B cell (primary cell): ENCODE data around the gene LAMC3. TPM values are rescaled to one million over a fixed set of nuclear protein-coding genes. Genes with fewer than 3 reads are reported as not detected.

ENCODE experiments used
- ATAC-seq: fragments of 200-7000 bp; cut with Tn5 transposase; one replicate; pipeline ENCODE4 v1.10.0; 2021; ENCODE audit warnings: low read depth, mild to moderate bottlenecking, moderate number of reproducible peaks, moderate library complexity
- CTCF ChIA-PET: fragments of 350-600 bp; sonication (Branson Sonifier 250); formaldehyde crosslinking; loops from one replicate; lab custom pipeline; 2021; ENCODE audit warnings: antibody characterized with exemption, inconsistent platforms; lab: Charles Lee
- POLR2A ChIA-PET: fragments of 350-600 bp; sonication (Branson Sonifier 250); formaldehyde crosslinking; loops from one replicate; lab custom pipeline; 2021; ENCODE audit warnings: antibody characterized with exemption; lab: Charles Lee
- DNase-seq: peaks from one replicate; pipeline ENCODE4 v3.0.0; 2013
- H2AFZ ChIP-seq: 2 replicates; pipeline ENCODE4 v1.6.1; 2012; ENCODE audit warnings: mild to moderate bottlenecking, low read depth, low read length; ENCODE audit not compliant: insufficient read depth, poor library complexity, severe bottlenecking
- H3K27ac ChIP-seq, 2 donors: 1 replicate in 1 of 2; 2 replicates in 1 of 2; pipeline ENCODE4 v1.5.1; 2012 to 2013; ENCODE audit warnings: low read length in 2 of 2, mild to moderate bottlenecking in 2 of 2, moderate library complexity in 1 of 2
- H3K27me3 ChIP-seq, 4 experiments: fragments of 200-600 bp in 1 of 4; sonication (generic) in 1 of 4; replicated peaks in 1 of 4; 1 replicate in 2 of 4; 2 replicates in 2 of 4; pipeline versions ENCODE4 v1.6.1 to v1.7.0; 2013 to 2016; ENCODE audit warnings: low read length in 3 of 4, mild to moderate bottlenecking in 2 of 4, mixed read lengths in 1 of 4, moderate library complexity in 1 of 4; ENCODE audit not compliant: insufficient read depth in 4 of 4, control insufficient read depth in 3 of 4; ENCODE audit errors: control extremely low read depth in 1 of 4
- H3K36me3 ChIP-seq, 2 experiments: replicated peaks in 1 of 2; 1 replicate in 1 of 2; 2 replicates in 1 of 2; pipeline versions ENCODE4 v1.6.1 to v1.7.1; 2013; ENCODE audit warnings: low read length in 1 of 2; ENCODE audit not compliant: insufficient read depth in 2 of 2, control insufficient read depth in 1 of 2; ENCODE audit errors: control extremely low read depth in 1 of 2, extremely low read depth in 1 of 2
- H3K4me1 ChIP-seq, 2 donors: fragments of 200-600 bp in 1 of 2; sonication (generic) in 1 of 2; 1 replicate in 1 of 2; 2 replicates in 1 of 2; pipeline versions ENCODE4 v1.5.1 to v1.6.1; 2013 to 2017; ENCODE audit warnings: low read length in 2 of 2; ENCODE audit not compliant: control insufficient read depth in 2 of 2, insufficient read depth in 2 of 2
- H3K4me2 ChIP-seq: replicated peaks from 2 replicates; pipeline ENCODE3; 2012; ENCODE audit warnings: mild to moderate bottlenecking, low read depth, low read length; ENCODE audit not compliant: poor library complexity, severe bottlenecking
- H3K4me3 ChIP-seq, 5 experiments: fragments of 200-600 bp in 1 of 5; sonication (generic) in 1 of 5; 1 replicate in 3 of 5; 2 replicates in 2 of 5; pipeline versions ENCODE4 v1.5.1 to v1.7.0; 2011 to 2016; ENCODE audit warnings: low read length in 4 of 5, mild to moderate bottlenecking in 4 of 5, low read depth in 2 of 5, control low read depth in 1 of 5, moderate library complexity in 1 of 5; ENCODE audit not compliant: insufficient read depth in 1 of 5; ENCODE audit errors: control extremely low read depth in 1 of 5, extremely low read depth in 1 of 5
- H3K79me2 ChIP-seq: fragments of 200-600 bp; sonication (generic); one replicate; pipeline ENCODE4 v1.6.0; 2016; ENCODE audit warnings: low read length; ENCODE audit not compliant: control insufficient read depth, insufficient read depth
- H3K9ac ChIP-seq: fragments of 200-600 bp; sonication (generic); 2 replicates; pipeline ENCODE4 v1.6.1; 2017; ENCODE audit warnings: mild to moderate bottlenecking, low read length, moderate library complexity
- H3K9me3 ChIP-seq, 3 donors: one replicate each; pipeline versions ENCODE4 v1.6.1 to v1.7.1; 2013; ENCODE audit warnings: low read length in 2 of 3; ENCODE audit not compliant: control insufficient read depth in 2 of 3, insufficient read depth in 1 of 3; ENCODE audit errors: control extremely low read depth in 1 of 3
- H4K20me1 ChIP-seq: 2 replicates; pipeline ENCODE4 v1.6.0; 2012; ENCODE audit warnings: mild to moderate bottlenecking, low read length; ENCODE audit not compliant: insufficient read depth, control insufficient read depth, poor library complexity, severe bottlenecking
- H3K27ac Mint-ChIP-seq: one replicate; pipeline ENCODE4 v1.8.0; 2021; ENCODE audit warnings: mixed read lengths
- H3K27me3 Mint-ChIP-seq: one replicate; pipeline ENCODE4 v1.8.0; 2021; ENCODE audit warnings: mixed read lengths
- H3K4me1 Mint-ChIP-seq: one replicate; pipeline ENCODE4 v1.8.0; 2021; ENCODE audit warnings: mixed read lengths
- H3K4me3 Mint-ChIP-seq: one replicate; pipeline ENCODE4 v1.8.0; 2021; ENCODE audit warnings: mixed read lengths
- H3K9me3 Mint-ChIP-seq: one replicate; pipeline ENCODE4 v1.8.0; 2022; ENCODE audit warnings: mixed read lengths; ENCODE audit not compliant: insufficient read depth
- EZH2 ChIP-seq: IDR thresholded peaks from 2 replicates; pipeline ENCODE4 v1.6.1; 2012; ENCODE audit warnings: borderline replicate concordance, low read depth, mild to moderate bottlenecking, moderate library complexity, low read length; ENCODE audit not compliant: insufficient read depth, poor library complexity, severe bottlenecking
- WGBS: methylation state at CpG from one replicate; pipeline ENCODE4 v1.1.5; 2013; ENCODE audit warnings: missing lambda C conversion rate; ENCODE audit not compliant: insufficient coverage; 5-methylcytosine and 5-hydroxymethylcytosine counted together
- intact Hi-C: fragments of 100-400 bp; cut with micrococcal nuclease; formaldehyde crosslinking; loops from one replicate; pipeline ENCODE4 v1.10.0; 2022
- polyA plus RNA-seq: library from polyadenylated mRNA; depleted of rRNA; stranded (reverse); fragments of >200 nt; gene quantifications from 2 replicates; pipeline ENCODE4 v1.2.3, GENCODE V29; 2012
- total RNA-seq, 2 donors: library from RNA; stranded (reverse); fragments of 120-200 nt in 1 of 2; gene quantifications; 1 replicate in 1 of 2; 2 replicates in 1 of 2; pipeline versions ENCODE4 v1.2.3 to v1.2.4, GENCODE V29; 2013 to 2022
- TF ChIP-seq, protein P1 (sequence below): fragments of 200-600 bp; IDR thresholded peaks from one replicate; pipeline ENCODE4 v1.8.0; 2022; ENCODE audit warnings: antibody characterized with exemption, mild to moderate bottlenecking

Gene LAMC3
- total and polyA plus RNA-seq, 2 donors (not counting 1 experiment from before 2014, with no cell fraction given), result 0.25 to 0.45 TPM

DNA sequence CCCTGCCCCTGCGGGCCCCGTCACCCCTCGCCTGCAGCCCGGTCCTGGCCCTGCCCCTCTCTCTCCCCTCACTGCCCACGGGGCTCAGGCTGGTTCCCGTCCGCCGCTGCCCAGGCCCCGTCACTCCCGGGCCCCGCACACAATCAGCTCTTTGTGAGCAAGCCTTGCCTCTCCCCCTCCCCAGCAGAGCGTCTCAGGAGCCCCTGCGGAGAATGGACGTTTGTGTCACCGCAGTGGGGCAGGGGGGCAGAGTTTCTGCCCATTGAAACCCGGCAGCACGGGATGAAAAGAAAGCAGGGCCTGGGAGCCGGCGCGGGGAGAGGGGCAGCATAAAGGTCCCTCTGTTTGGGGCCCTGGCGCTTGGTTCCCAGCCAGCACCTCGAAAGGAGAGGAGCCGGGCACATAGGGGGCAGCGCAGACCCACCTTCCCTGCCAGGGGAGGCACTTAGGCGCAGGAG, 102.9 kb downstream of the LAMC3 start:
- Mint-ChIP-seq H3K4me3 (no peak overlapping the region), H3K9me3 (no peaks in the 10 kb centered on the region), H3K27me3 (peaks cover 4% of the 10 kb centered on the region), H3K27ac (no peak overlapping the region), H3K4me1 (no peaks in the 10 kb centered on the region)
- no peak for ATAC-seq
- Histone ChIP-seq H3K4me2 (no peak overlapping the region), H4K20me1 (no peaks in the 10 kb centered on the region), H3K27me3 (no peaks in the 10 kb centered on the region), H3K79me2 (no peaks in the 10 kb centered on the region), H3K4me3 (no peak overlapping the region), H3K27ac (no peak overlapping the region), H3K9me3 (no peaks in the 10 kb centered on the region), H3K36me3 (no peaks in the 10 kb centered on the region), H3K4me1 (no peaks in the 10 kb centered on the region), H2AFZ (no peak overlapping the region), H3K9ac (no peak overlapping the region)
- CTCF ChIA-PET, result interaction anchor here (1.3 kb wide), 1 partner anchor 12 kb away, joined by 3 read pairs; no protein-coding TSS in a partner anchor
- intact Hi-C loops, result no loop called here
- WGBS, result 95% methylated on average over 23 of the region's 25 CpGs
- TF ChIP-seq, protein P1, sequence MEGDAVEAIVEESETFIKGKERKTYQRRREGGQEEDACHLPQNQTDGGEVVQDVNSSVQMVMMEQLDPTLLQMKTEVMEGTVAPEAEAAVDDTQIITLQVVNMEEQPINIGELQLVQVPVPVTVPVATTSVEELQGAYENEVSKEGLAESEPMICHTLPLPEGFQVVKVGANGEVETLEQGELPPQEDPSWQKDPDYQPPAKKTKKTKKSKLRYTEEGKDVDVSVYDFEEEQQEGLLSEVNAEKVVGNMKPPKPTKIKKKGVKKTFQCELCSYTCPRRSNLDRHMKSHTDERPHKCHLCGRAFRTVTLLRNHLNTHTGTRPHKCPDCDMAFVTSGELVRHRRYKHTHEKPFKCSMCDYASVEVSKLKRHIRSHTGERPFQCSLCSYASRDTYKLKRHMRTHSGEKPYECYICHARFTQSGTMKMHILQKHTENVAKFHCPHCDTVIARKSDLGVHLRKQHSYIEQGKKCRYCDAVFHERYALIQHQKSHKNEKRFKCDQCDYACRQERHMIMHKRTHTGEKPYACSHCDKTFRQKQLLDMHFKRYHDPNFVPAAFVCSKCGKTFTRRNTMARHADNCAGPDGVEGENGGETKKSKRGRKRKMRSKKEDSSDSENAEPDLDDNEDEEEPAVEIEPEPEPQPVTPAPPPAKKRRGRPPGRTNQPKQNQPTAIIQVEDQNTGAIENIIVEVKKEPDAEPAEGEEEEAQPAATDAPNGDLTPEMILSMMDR, result no peak
- TF ChIP-seq EZH2, result no peak
- POLR2A ChIA-PET, result no interaction called here
- DNase-seq, result no peak

DNA sequence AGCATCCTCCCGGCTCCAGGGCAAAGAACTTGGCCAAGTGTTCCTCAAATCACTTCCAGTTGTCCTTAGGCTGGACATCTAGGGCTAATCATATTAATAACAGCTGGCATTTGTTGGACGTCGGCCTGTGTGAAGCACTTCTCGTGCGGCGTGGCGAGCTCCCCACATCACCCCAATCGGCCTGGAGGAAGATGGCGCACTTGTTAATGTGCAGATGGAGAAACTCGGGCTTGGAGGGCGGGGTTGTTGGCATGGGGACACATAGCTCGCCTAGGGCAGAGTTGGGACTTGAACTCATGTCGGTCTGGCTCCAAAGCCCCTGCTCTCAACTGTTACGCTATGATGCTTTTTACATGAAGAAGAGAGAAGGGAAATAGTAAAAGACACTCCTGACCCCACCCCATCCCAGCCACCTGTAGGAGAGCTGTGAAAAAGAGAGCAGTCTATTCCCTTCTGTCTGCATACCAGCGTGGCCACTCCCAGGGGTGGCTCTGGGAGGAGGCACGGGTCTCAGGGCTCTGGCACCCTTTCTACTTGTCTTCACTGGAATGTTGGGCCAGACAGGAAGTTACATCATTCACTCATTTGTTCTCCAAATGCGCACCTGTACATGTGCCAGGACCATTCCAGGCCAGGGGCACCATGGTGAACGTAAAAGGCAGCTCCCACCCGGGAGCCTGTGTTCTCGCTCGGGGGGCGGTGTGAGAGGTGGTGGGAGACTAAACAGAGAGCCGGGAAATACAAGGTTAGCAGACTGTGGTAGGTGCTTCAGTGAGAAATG, 103.6 kb downstream of the LAMC3 start:
- no peaks in the 10 kb centered on the region for H3K9me3 Mint-ChIP-seq
- H3K27ac Mint-ChIP-seq, result no peak overlapping the region
- WGBS, result 92% methylated on average over 14 of the region's 23 CpGs
- peaks cover 9% of the 10 kb centered on the region for H3K27me3 Mint-ChIP-seq
- no peak for ATAC-seq
- Histone ChIP-seq H3K9me3 (no peaks in the 10 kb centered on the region), H4K20me1 (no peaks in the 10 kb centered on the region), H3K4me1 (no peaks in the 10 kb centered on the region), H3K27me3 (peaks cover 0 to 6% (median 0%) of the 10 kb centered on the region in 4 experiments), H3K79me2 (no peaks in the 10 kb centered on the region), H3K4me3 (no peak overlapping the region), H3K4me2 (no peak overlapping the region), H2AFZ (no peak overlapping the region), H3K36me3 (no peaks in the 10 kb centered on the region), H3K9ac (no peak overlapping the region), H3K27ac (no peak overlapping the region)
- intact Hi-C loops, result no loop called here
- H3K4me1 Mint-ChIP-seq, result no peaks in the 10 kb centered on the region
- CTCF ChIA-PET, result interaction anchor here (0.7 to 1.3 kb wide), 2 partner anchors 12 to 31 kb away, joined by 3 read pairs; no protein-coding TSS in a partner anchor
- POLR2A ChIA-PET, result no interaction called here
- no peak for TF ChIP-seq EZH2
- TF ChIP-seq, protein P1, result no peak
- DNase-seq, result no peak
- no peak overlapping the region for H3K4me3 Mint-ChIP-seq
